ENCODE measurements around the gene BCAS3.
A peak's percentile ranks its signal among the peaks of the same experiment; 100 is the strongest.

Gene BCAS3

DNA sequence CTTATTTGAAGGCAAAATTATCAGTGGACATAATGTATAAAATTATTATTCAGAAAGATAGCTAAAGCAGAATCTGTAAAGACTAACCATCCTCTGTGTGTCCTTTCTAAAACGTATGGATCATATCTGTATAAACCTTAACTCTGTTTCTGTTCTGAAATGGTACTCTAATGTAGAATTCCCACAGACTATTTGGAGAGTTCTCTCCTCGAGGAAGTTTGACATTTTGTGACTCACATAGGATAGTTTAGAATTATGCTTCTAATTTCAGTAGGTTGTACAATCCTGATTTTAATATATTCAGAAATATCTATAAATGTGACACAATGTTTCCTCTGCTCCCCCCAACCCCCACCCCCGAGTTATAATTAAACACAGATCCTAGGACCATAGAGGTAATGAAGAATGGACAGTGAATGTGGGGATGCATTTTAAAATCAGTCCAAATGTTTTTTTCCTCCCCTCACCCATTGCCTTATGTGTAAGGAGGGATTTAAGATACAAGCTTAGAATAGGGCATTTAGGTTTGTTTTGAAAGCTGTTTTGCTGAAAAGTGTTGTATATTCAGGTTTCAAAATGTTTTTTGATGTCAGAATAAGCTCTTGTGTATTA is 66.8 kb downstream of the BCAS3 start:
- Histone ChIP-seq H3K9me3 (ENCODE audit: low read length) (no peaks in the 10 kb centered on the region), H2AFZ (ENCODE audit: low read length) (no peak overlapping the region), H3K4me2 (ENCODE audit: low read length) (no peak overlapping the region), H3K27me3 (ENCODE audit: insufficient read depth, low read length) (no peaks in the 10 kb centered on the region), H3K79me2 (ENCODE audit: insufficient read depth, low read length) (no peaks in the 10 kb centered on the region), H4K20me1 (ENCODE audit: insufficient read depth, low read length) (no peaks in the 10 kb centered on the region), H3K27ac (ENCODE audit: low read depth, low read length, poor library complexity, severe bottlenecking) (peak overlapping the region; percentile 35), H3K36me3 (ENCODE audit: insufficient read depth, low read length) (no peaks in the 10 kb centered on the region), H3K9me2 (ENCODE audit: low read depth, low read length) (no peaks in the 10 kb centered on the region), H3K4me3 (ENCODE audit: low read depth, low read length, poor library complexity, severe bottlenecking) (no peak overlapping the region), H3F3A (ENCODE audit: insufficient read depth, low read length) (no peaks in the 10 kb centered on the region), H3K9ac (ENCODE audit: low read length) (no peak overlapping the region), H3K4me1 (ENCODE audit: insufficient read depth, low read length, severe bottlenecking) (peaks cover 41% of the 10 kb centered on the region)
- no peak for TF ChIP-seq EZH2 (IDR thresholded peaks at IDR 0.05; ENCODE audit: borderline replicate concordance, low read length)
- TF ChIP-seq, protein P1, sequence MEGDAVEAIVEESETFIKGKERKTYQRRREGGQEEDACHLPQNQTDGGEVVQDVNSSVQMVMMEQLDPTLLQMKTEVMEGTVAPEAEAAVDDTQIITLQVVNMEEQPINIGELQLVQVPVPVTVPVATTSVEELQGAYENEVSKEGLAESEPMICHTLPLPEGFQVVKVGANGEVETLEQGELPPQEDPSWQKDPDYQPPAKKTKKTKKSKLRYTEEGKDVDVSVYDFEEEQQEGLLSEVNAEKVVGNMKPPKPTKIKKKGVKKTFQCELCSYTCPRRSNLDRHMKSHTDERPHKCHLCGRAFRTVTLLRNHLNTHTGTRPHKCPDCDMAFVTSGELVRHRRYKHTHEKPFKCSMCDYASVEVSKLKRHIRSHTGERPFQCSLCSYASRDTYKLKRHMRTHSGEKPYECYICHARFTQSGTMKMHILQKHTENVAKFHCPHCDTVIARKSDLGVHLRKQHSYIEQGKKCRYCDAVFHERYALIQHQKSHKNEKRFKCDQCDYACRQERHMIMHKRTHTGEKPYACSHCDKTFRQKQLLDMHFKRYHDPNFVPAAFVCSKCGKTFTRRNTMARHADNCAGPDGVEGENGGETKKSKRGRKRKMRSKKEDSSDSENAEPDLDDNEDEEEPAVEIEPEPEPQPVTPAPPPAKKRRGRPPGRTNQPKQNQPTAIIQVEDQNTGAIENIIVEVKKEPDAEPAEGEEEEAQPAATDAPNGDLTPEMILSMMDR (IDR thresholded peaks at IDR 0.05; ENCODE audit: low read length): no peak

DNA sequence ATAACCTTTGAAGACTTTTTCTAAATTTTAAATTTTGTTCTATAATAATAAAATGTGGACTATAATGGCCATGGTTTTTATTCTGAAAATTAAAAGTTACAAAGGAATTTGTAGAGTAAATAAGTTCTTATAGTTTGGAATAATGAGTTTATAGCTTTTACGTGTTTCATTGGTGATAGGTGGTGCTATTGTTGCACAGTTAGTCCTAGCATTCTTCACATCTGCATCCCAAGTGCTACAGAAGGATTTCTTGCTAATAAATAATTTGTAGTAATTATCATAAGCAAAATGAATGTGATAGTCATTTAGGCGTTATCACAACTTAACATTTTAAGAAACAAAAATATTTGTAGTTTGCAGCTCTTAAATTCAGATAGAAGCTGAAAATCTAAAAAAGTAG is 67.9 kb downstream of the BCAS3 start:
- Histone ChIP-seq H4K20me1 (ENCODE audit: insufficient read depth, low read length) (no peaks in the 10 kb centered on the region), H3K4me2 (ENCODE audit: low read length) (no peak overlapping the region), H3K9me2 (ENCODE audit: low read depth, low read length) (no peaks in the 10 kb centered on the region), H3K4me1 (ENCODE audit: insufficient read depth, low read length, severe bottlenecking) (peaks cover 41% of the 10 kb centered on the region), H3K9ac (ENCODE audit: low read length) (no peak overlapping the region), H3K27me3 (ENCODE audit: insufficient read depth, low read length) (no peaks in the 10 kb centered on the region), H3K79me2 (ENCODE audit: insufficient read depth, low read length) (no peaks in the 10 kb centered on the region), H2AFZ (ENCODE audit: low read length) (no peak overlapping the region), H3K9me3 (ENCODE audit: low read length) (no peaks in the 10 kb centered on the region), H3K4me3 (ENCODE audit: low read depth, low read length, poor library complexity, severe bottlenecking) (no peak overlapping the region), H3K36me3 (ENCODE audit: insufficient read depth, low read length) (no peaks in the 10 kb centered on the region), H3K27ac (ENCODE audit: low read depth, low read length, poor library complexity, severe bottlenecking) (no peak overlapping the region), H3F3A (ENCODE audit: insufficient read depth, low read length) (no peaks in the 10 kb centered on the region)
- TF ChIP-seq EZH2 (IDR thresholded peaks at IDR 0.05; ENCODE audit: borderline replicate concordance, low read length): no peak
- TF ChIP-seq, protein P1 (IDR thresholded peaks at IDR 0.05; ENCODE audit: low read length): peak; percentile 24; the same call in 1 of the 2 replicates

DNA sequence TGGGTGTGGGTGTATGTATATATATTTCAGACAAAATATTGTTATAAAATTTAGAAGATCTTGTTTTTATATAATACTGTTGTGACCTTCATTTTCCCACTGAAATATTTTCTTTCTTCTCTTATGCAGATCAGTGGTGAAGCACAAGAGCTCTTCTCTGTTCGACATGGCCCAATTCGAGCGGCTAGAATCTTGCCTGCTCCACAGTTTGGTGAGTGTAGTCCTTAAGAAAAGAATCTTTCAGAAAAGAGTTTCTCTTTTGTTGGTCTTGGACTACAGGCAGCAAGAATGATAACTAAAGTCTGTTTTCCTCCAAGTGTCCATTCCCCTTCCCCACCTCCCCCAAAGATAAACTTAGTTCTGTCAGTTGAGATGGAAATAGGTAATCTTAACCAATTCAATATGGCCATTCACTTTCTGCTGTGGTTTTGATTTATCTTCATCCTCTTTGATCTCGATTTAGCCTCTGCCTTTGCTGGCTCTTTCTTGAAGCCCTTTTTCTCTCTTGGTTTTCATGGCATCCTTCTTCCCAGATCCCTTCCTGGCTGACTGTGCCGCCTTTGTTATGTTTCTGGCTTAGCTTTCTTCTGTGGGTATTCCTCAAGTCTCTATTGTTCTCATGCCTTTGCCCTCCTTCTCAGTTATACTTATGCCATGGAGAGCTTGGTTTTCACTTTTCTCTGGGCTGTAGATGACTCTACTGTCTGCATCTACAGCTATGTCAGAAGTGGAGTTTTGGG is 69.6 kb downstream of the BCAS3 start:
- Histone ChIP-seq H2AFZ (ENCODE audit: low read length) (no peak overlapping the region), H3K9me3 (ENCODE audit: low read length) (no peaks in the 10 kb centered on the region), H3K79me2 (ENCODE audit: insufficient read depth, low read length) (no peaks in the 10 kb centered on the region), H3K27me3 (ENCODE audit: insufficient read depth, low read length) (no peaks in the 10 kb centered on the region), H3K27ac (ENCODE audit: low read depth, low read length, poor library complexity, severe bottlenecking) (no peak overlapping the region), H3K4me3 (ENCODE audit: low read depth, low read length, poor library complexity, severe bottlenecking) (no peak overlapping the region), H3K9me2 (ENCODE audit: low read depth, low read length) (no peaks in the 10 kb centered on the region), H3K4me1 (ENCODE audit: insufficient read depth, low read length, severe bottlenecking) (peaks cover 41% of the 10 kb centered on the region), H3K9ac (ENCODE audit: low read length) (no peak overlapping the region), H4K20me1 (ENCODE audit: insufficient read depth, low read length) (no peaks in the 10 kb centered on the region), H3F3A (ENCODE audit: insufficient read depth, low read length) (no peaks in the 10 kb centered on the region), H3K36me3 (ENCODE audit: insufficient read depth, low read length) (no peaks in the 10 kb centered on the region), H3K4me2 (ENCODE audit: low read length) (no peak overlapping the region)
- no peak for TF ChIP-seq EZH2 (IDR thresholded peaks at IDR 0.05; ENCODE audit: borderline replicate concordance, low read length)
- TF ChIP-seq, protein P1 (IDR thresholded peaks at IDR 0.05; ENCODE audit: low read length): no peak

Data from OCI-LY1 (cell line).